GM23248 (cell line): Measurements from ENCODE around the gene INCA1. TPM values are rescaled to one million over a fixed set of nuclear protein-coding genes. Genes with fewer than 3 reads are reported as not detected.
A peak's percentile ranks its signal among the peaks of the same experiment; 100 is the strongest.

Experiments used
- DNase-seq: peaks from one replicate; pipeline ENCODE4 v3.0.0-alpha.2; 2015
- H2AFZ ChIP-seq: fragments of 200-600 bp; sonication (generic); 2 replicates; pipeline ENCODE4 v1.6.1; 2016; ENCODE audit warnings: antibody characterized with exemption
- H3F3A ChIP-seq: fragments of 200-600 bp; sonication (generic); 2 replicates; pipeline ENCODE4 v1.6.1; 2016; ENCODE audit warnings: mild to moderate bottlenecking, antibody characterized with exemption, mixed run types; ENCODE audit not compliant: insufficient read depth
- H3K27ac ChIP-seq: fragments of 200-600 bp; sonication (generic); 2 replicates; pipeline ENCODE4 v1.5.1; 2016; ENCODE audit warnings: mild to moderate bottlenecking
- H3K27me3 ChIP-seq: fragments of 200-600 bp; sonication (generic); replicated peaks from 2 replicates; pipeline ENCODE4 v1.6.1; 2016; ENCODE audit warnings: mild to moderate bottlenecking; ENCODE audit not compliant: insufficient read depth
- H3K36me3 ChIP-seq: fragments of 200-600 bp; sonication (generic); 2 replicates; pipeline ENCODE4 v1.6.1; 2016; ENCODE audit warnings: low read depth, mild to moderate bottlenecking
- H3K4me1 ChIP-seq: fragments of 200-600 bp; sonication (generic); 2 replicates; pipeline ENCODE4 v1.6.1; 2016; ENCODE audit warnings: mild to moderate bottlenecking; ENCODE audit not compliant: insufficient read depth
- H3K4me2 ChIP-seq: fragments of 200-600 bp; sonication (generic); one replicate; pipeline ENCODE4 v1.6.1; 2016; ENCODE audit warnings: mild to moderate bottlenecking; ENCODE audit not compliant: unreplicated experiment
- H3K4me3 ChIP-seq: fragments of 200-600 bp; sonication (generic); 2 replicates; pipeline ENCODE4 v1.5.1; 2016; ENCODE audit warnings: mild to moderate bottlenecking
- H3K79me2 ChIP-seq: fragments of 200-600 bp; sonication (generic); 2 replicates; pipeline ENCODE4 v1.6.1; 2016; ENCODE audit warnings: mild to moderate bottlenecking; ENCODE audit not compliant: insufficient read depth
- H3K9ac ChIP-seq: fragments of 200-600 bp; sonication (generic); 2 replicates; pipeline ENCODE4 v1.6.1; 2016; ENCODE audit warnings: mild to moderate bottlenecking
- H3K9me2 ChIP-seq: fragments of 200-600 bp; sonication (generic); 2 replicates; pipeline ENCODE4 v1.6.1; 2016; ENCODE audit warnings: mixed run types, mild to moderate bottlenecking, moderate library complexity; ENCODE audit not compliant: insufficient read depth
- H3K9me3 ChIP-seq: fragments of 200-600 bp; sonication (generic); one replicate; pipeline ENCODE4 v1.6.1; 2017; ENCODE audit warnings: low read depth
- H4K20me1 ChIP-seq: fragments of 200-600 bp; sonication (generic); 2 replicates; pipeline ENCODE4 v1.6.0; 2016; ENCODE audit not compliant: insufficient read depth
- EZH2 ChIP-seq: fragments of 200-600 bp; sonication (generic); IDR thresholded peaks from 2 replicates; pipeline ENCODE4 v1.6.1; 2018; ENCODE audit warnings: antibody characterized with exemption, mild to moderate bottlenecking; ENCODE audit not compliant: insufficient read depth, poor library complexity, severe bottlenecking
- EZH2phosphoT487 ChIP-seq: fragments of 200-600 bp; sonication (generic); IDR thresholded peaks from 2 replicates; pipeline ENCODE4 v1.6.1; 2018; ENCODE audit warnings: antibody characterized with exemption, moderate library complexity, mild to moderate bottlenecking, low read depth; ENCODE audit not compliant: insufficient read depth
- WGBS, 2 experiments: methylation state at CpG; one replicate each; pipeline ENCODE4 v1.1.6; 2015 to 2017; ENCODE audit warnings: low lambda C conversion rate in 2 of 2, low coverage in 1 of 2; ENCODE audit errors: missing lambda C conversion rate in 2 of 2; 5-methylcytosine and 5-hydroxymethylcytosine counted together
- in situ Hi-C: fragments of 300-500 bp; cut with MboI; formaldehyde crosslinking; loops from 2 replicates; pipeline ENCODE4 v1.15.0; 2020
- polyA plus RNA-seq: library from polyadenylated mRNA; unstranded; fragments of >200 nt; fragmentation: Nextera tagmentation; extraction: Ambion mirVana; gene quantifications from 2 replicates; pipeline ENCODE4 v1.2.1, GENCODE V29; 2016
- total RNA-seq: library from RNA; depleted of rRNA; stranded (reverse); fragments of >200 nt; shearing (Covaris generic); gene quantifications from 2 replicates; pipeline ENCODE4 v1.2.3, GENCODE V29; 2014

INCA1 gene
- total and polyA plus RNA-seq, 2 experiments from 2014 or later = 0.32 to 1.2 TPM

- Histone ChIP-seq H3K79me2 (peaks cover 50% of the 10 kb centered on the region), H4K20me1 (peaks cover 6% of the 10 kb centered on the region; the same call in 1 of the 2 replicates), H3K27ac (peak within 1 kb of the TSS; percentile 91), H2AFZ (peak within 1 kb of the TSS; percentile 69), H3F3A (peaks cover 43% of the 10 kb centered on the region), H3K4me1 (peaks cover 20% of the 10 kb centered on the region), H3K4me3 (peak within 1 kb of the TSS; percentile 93), H3K9me3 (no peaks in the 10 kb centered on the region), H3K4me2 (peak within 1 kb of the TSS; percentile 97), H3K36me3 (peaks cover 11% of the 10 kb centered on the region), H3K9ac (peak within 1 kb of the TSS; percentile 83), H3K9me2 (no peaks in the 10 kb centered on the region), H3K27me3 (no peaks in the 10 kb centered on the region)
- 1% methylated on average over 49 to 57 of the region's 59 CpGs for WGBS, 2 experiments
- TF ChIP-seq EZH2phosphoT487 (no peak), EZH2 (no peak)
- DNase-seq = peak; percentile 96
- in situ Hi-C loops = no loop called here
These were observed 49.0 kb downstream of the INCA1 start, which contains the start of gene PFN1 for GRCh38 chr17:4948166-4948930. Gene PFN1, minus strand, starts transcription at chr17:4948530. Its CDS starts 136 bp downstream, at chr17:4948394.

GRCh38 chr17:4947411-4948165 is 49.7 kb downstream of the INCA1 start:
- Histone ChIP-seq H3K9ac (peak overlapping the region; percentile 83), H3K36me3 (peaks cover 11% of the 10 kb centered on the region), H3K4me2 (peak overlapping the region; percentile 95), H3K9me3 (no peaks in the 10 kb centered on the region), H3K27me3 (no peaks in the 10 kb centered on the region), H3K27ac (peak overlapping the region; percentile 91), H3K79me2 (peaks cover 57% of the 10 kb centered on the region), H3K9me2 (no peaks in the 10 kb centered on the region), H2AFZ (no peak overlapping the region), H3F3A (peaks cover 44% of the 10 kb centered on the region), H3K4me1 (peaks cover 15% of the 10 kb centered on the region), H4K20me1 (peaks cover 6% of the 10 kb centered on the region; the same call in 1 of the 2 replicates), H3K4me3 (peak overlapping the region; percentile 93)
- TF ChIP-seq EZH2 (no peak), EZH2phosphoT487 (no peak)
- peak; percentile 68 for DNase-seq
- in situ Hi-C loops = no loop called here
- WGBS, 2 experiments = 1% methylated on average over 35 to 50 of the region's 56 CpGs

DNA sequence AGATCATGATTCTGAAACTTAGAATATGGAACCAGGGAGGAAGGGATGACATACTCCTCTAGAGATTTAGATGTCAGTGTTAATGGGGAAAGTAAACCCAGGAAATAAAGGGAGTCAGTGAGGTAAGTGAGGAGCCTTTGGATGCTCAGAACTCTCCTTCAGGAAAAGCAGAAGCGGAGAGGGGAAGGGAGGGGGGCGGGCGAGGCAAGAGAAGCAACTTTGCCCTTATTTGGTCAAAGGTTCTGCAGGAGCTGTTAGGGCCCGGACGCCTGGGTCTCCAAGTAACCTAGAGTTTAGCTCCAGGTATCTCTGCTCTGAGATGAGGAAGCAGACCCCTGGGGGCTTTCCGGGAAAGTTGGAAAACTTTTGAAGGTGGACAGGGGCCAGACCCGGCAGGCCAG is 50.3 kb downstream of the INCA1 start:
- peaks cover 16% of the 10 kb centered on the region for H3K4me1 ChIP-seq
- H3F3A ChIP-seq = peaks cover 47% of the 10 kb centered on the region
- H3K27me3 ChIP-seq = no peaks in the 10 kb centered on the region
- H3K27ac ChIP-seq = peak overlapping the region; percentile 91
- no peak for TF ChIP-seq EZH2phosphoT487
- no peak for TF ChIP-seq EZH2
- H3K4me3 ChIP-seq = peak overlapping the region; percentile 93
- 0% methylated on average over 2 to 7 of the region's 7 CpGs for WGBS, 2 experiments
- no peaks in the 10 kb centered on the region for H3K9me2 ChIP-seq
- no peak overlapping the region for H2AFZ ChIP-seq
- H3K9me3 ChIP-seq = no peaks in the 10 kb centered on the region
- H3K4me2 ChIP-seq = peak overlapping the region; percentile 95
- peaks cover 6% of the 10 kb centered on the region; the same call in 1 of the 2 replicates for H4K20me1 ChIP-seq
- in situ Hi-C loops = no loop called here
- DNase-seq = peak; percentile 47
- peaks cover 11% of the 10 kb centered on the region for H3K36me3 ChIP-seq
- peak overlapping the region; percentile 83 for H3K9ac ChIP-seq
- H3K79me2 ChIP-seq = peaks cover 63% of the 10 kb centered on the region

DNA sequence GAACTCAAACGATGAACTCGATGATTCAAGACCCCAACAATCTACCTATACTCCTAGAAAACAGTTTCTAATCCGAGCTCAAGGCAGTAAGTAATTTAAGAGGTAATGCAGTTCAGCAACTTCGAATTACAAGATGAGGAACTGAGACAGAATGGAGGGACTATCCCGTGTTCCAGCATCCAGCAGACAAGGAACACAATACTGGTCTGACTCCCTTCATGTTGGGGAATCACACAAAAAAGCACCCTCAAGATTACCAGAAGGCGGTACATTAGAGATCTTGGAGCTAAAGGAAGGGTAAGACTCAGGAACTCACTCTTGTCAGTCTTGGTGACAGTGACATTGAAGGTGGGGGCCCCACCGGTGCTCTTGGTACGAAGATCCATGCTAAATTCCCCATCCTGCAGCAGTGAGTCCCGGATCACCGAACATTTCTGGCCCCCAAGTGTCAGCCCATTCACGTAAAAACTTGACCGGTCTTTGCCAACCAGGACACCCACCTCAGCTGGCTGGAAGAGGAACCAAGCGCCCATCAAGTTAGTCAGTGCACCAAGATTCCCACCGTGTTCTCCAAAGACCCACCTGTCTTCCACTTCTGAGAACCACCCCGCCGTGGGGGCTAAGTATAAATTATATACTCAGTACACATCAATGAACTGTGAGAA is 50.9 kb downstream of the INCA1 start:
- H3K27ac ChIP-seq = peak overlapping the region; percentile 91
- H3K4me2 ChIP-seq = peak overlapping the region; percentile 95
- DNase-seq = peak; percentile 12
- peaks cover 22% of the 10 kb centered on the region for H3K4me1 ChIP-seq
- H3K79me2 ChIP-seq = peaks cover 69% of the 10 kb centered on the region
- TF ChIP-seq EZH2phosphoT487 (no peak), EZH2 (no peak)
- H3K36me3 ChIP-seq = peaks cover 11% of the 10 kb centered on the region
- in situ Hi-C loops = no loop called here
- H3K9ac ChIP-seq = peak overlapping the region; percentile 83
- peaks cover 6% of the 10 kb centered on the region; the same call in 1 of the 2 replicates for H4K20me1 ChIP-seq
- H3K4me3 ChIP-seq = peak overlapping the region; percentile 93
- H3F3A ChIP-seq = peaks cover 52% of the 10 kb centered on the region
- H2AFZ ChIP-seq = no peak overlapping the region
- 16% methylated on average over 16 of the region's 16 CpGs for WGBS, 2 experiments
- H3K9me3 ChIP-seq = no peaks in the 10 kb centered on the region
- no peaks in the 10 kb centered on the region for H3K27me3 ChIP-seq
- no peaks in the 10 kb centered on the region for H3K9me2 ChIP-seq
